GM21390 (cell line): ENCODE data around the gene UAP1L1.

Source experiments
- ATAC-seq: cut with Tn5 transposase; IDR thresholded peaks from one replicate; pipeline ENCODE4 v1.9.1; 2021; ENCODE audit not compliant: unreplicated experiment

Gene UAP1L1

DNA sequence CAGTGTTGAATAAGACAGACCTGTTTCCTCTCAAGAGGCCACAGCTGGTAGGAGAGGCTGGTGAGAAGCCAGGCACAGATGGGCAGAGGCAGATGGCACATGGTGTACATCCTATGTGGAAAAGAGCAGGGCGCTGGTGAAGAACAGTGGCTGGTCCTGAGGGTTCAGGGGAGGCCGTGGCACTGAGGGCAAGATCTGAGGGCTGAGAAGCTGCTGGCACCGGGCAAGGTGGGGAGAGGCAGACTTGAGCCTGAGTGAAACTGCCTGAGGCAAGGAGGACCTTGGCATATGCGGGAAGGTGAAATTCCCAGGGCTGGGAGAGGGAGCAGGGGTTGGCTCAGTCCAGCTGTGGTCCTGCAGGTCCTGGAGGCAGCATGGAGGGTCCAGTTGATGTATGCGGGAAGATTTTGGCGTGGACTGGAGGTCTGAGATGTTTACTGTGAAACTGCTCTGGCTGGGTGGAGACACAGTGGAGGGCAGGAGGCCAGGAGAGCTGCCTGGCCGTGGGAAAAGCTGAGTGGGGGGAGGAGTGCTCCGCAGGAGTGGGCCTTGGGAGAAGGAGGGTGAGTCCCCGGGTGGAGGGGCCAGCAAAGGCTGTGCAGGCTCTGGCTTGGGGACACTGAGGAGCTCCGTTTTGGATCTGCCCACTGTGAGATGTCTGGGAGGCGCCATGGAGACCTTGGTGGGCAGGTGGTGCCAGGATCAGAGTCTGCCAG is 12.1 kb downstream of the UAP1L1 start:
- ATAC-seq = no peak

DNA sequence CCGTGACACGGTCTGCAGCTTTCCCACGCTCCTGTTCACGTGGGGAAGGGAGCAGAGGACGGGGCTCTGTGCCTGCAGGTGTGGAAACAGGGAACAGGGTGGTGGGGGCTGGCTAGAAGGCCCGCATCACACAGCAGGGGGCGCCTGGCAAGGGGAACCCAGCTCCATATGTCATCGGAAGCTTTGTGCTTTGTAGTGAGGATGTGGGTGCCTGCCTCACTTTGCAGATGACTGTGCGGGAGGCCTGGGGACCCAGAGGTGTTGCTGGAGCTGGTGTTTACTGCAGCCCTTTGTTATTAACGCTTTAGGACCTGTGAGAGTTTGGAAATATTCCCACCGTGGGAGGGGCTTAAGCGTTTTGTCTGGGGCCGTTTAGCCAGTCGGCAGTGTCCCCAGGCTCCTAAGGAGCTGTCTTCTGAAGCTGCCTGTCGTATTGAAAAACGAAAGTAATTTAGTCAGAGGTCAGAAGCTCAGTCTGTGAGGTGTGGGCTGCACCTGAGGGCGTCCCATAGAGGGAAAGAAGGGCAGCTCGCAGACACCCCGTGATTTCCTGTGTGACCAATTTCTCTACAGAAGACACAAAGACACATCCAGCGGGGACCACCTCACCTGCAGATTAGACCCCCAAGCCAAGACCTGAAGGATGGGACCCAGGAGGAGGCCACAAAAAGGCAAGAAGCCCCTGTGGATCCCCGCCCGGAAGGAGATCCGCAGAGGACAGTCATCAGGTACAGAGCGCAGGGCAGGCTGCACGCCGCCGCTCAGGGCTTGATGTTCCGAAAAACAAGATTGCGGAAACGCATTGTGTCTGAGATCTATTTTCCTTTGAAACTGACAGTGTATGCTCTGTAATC is 18.6 kb downstream of the UAP1L1 start:
- ATAC-seq = peak; percentile 65

DNA sequence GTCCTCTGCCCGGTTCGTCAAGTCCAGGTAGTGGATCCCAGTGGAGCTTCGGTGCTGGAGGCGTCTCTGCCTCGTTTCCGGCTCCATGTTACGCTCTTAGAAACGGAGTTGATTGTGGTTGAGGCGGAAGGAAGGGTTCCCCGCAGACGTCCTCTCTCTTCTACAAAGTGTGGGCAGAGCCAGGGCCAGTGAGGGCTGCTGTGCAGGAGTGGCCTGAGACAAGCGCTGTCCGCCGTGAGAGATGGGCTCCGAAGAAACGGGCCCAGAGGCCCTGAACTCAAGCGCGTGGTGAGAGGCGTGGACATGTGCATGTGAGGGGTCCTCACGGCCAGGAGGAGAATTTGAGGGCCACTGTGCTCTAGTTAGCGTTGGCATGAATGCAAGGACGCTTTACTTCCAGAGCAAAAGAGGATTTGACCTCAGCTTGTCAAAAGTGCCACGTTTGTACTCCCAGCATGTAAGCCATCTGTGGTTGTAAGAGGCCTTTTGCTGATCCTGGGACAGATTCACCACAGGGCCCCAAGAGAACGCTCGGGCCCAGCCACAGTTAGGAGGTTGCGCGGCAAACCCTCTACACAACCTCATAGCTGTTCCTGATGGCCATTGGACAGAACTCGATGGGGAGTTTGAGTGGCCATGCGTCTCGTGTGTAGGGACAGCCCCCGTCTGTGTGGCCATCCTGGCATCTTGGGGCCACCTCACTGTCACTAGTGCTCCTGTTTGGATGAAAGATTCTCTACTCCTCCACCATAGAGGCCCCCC is 19.6 kb downstream of the UAP1L1 start:
- ATAC-seq = no peak

DNA sequence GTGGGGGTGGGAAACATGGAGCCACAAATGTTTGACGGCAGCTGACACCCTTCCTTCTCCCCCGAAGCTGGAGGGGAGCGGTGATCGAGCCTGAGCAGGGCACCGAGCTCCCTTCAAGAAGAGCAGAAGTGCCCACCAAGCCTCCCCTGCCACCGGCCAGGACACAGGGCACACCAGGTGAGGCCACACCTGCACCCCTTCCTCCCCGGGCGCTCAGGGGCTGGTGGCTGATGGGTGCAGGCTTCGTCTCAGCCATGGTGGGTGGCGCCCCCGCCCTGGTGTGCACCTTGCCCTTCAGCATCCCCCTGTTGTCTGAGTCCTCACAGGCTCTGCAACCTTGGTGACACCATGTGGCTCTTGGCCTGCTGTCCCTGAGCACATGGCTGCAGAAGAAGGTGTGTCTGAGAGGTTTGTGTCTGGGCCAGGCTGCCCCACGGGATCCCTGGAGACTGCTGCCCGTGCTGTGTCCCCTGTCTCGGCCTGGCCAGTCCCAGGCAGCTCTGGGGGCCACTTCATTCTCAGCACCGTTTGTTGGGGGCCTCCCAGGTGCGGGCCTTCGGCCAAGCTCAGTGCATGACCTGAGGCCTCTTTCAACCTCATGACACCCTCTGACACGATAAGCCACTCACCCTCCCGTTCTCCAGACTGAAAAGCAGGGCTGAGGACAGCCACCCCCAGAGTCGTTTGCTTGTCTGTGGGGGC is 20.6 kb downstream of the UAP1L1 start:
- ATAC-seq = no peak

DNA sequence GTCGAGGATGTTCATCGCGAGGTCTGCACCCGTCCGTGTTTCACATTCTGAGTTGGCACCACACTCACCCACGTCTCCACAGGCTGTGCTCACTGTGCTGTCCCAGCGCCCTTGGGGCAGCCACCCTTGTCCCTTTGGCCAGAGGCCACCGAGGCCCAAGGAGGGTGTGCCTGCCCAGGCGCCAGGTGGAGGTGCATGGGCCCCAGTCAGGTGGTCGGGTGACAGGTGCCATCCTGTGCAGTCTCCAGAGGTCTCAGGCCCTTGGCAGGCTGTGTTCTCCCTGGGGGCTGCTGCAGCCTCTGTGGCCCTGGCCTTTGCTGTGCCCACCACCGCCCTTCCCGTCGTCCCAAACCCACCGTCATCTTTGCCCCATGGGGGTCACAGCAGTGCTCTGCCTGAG is 21.9 kb downstream of the UAP1L1 start:
- no peak for ATAC-seq

DNA sequence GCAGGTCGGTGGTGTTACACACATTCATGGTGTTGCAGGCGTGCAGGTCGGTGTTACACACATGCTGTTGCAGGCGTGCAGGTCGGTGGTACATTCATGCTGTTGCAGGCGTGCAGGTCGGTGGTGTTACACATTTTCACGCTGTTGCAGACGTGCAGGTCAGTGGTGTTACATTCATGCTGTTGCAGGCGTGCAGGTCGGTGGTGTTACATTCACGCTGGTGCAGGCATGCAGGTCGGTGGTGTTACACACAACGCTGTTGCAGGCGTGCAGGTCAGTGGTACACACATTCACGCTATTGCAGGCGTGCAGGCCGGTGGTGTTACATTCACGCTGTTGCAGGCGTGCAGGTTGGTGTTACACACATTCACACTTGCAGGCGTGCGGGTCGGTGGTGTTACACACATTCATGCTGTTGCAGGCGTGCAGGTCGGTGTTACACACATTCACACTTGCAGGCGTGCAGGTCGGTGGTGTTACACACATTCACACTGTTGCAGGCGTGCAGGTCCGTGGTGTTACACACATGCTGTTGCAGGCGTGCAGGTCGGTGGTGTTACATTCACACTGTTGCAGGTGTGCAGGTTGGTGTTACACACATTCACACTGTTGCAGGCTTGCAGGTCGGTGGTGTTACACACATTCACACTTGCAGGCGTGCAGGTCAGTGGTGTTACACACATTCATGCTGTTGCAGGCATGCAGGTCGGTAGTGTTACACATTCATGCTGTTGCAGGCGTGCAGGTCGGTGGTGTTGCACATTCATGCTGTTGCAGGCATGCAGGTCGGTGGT is 26.1 kb downstream of the UAP1L1 start:
- no peak for ATAC-seq

DNA sequence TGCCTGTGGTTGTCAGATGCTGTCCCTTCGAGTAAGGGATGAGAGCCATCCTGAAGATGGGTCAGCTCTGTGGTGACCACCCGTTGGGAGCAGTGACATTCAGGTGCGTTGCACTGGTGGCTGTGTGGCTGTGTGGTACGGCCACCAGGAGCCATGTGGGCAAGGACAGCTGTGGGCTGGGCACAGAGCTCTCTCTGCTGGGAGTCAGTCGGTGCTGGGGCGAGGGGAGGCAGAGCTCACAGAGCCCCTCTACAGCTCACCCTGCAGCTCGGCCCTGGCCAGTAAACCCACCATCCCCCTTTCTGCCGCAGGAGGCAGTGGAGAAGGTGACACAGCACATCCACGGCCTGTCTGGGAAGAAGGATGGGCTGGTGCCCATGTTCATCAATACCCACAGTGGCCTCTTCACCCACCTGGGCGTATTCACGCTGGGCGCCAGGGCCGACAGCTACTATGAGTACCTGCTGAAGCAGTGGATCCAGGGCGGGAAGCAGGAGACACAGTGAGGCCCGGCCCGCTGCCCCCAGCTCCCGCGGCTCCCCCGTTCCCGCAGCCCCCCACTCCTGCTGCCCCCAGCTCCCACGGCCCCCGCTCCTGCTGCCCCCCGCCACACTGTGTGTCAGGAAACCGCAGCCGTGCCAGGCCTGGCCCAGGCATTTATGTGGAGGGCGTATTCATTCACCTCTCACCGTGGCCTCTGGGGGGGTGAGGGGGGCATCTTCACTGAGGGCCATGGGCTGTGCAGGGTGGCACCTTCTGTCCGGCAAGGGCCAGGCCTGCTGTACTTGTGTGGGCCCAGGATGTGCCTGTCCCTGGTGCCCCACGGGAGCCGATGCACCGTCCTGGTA is 28.7 kb downstream of the UAP1L1 start:
- ATAC-seq = no peak

DNA sequence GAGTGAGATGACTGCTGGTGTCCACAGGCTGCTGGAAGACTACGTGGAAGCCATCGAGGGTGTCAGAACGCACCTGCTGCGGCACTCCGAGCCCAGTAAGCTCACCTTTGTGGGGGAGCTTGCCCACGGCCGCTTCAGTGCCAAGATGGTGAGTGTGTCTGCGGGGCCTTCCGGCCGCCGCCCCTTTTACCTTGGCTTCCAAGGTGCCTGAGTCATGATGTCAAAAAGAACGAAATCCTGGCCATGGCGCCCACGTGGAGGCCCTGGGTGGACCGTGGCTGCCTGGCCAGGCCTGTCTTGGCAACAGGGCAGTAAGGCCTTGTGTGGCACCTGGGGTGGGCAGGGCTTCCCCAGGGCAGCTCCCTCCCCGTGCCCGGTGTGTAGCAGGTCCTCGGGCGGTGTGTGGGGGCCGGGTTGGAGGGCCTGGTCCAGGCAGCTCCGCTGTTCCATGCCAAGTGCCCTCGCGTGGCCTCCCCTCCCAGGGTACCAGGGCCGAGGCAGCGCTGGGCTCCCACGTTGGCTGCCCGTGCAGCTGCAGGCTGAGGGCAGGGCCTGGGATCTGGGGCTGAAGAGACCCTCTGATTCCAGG is 29.4 kb downstream of the UAP1L1 start:
- no peak for ATAC-seq

DNA sequence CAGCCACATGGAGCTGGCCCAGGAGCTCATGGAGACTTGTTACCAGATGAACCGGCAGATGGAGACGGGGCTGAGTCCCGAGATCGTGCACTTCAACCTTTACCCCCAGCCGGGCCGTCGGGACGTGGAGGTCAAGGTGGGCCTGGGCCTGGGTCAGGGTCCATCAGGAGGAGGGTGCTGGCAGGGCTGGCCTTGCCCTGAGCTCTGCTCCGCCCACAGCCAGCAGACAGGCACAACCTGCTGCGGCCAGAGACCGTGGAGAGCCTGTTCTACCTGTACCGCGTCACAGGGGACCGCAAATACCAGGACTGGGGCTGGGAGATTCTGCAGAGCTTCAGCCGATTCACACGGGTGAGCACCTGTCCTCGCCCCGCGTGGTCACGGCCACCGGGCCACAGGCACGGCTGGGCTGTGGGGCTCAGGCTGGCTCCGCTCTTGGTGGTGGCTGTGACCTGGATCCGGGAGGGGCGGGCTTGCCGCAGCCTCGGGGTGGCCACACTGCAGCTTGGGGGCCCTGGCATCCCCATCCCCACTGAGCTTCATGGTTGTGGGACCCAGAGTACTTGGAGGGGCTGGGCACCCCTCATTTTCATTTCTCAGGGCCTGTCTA is 30.1 kb downstream of the UAP1L1 start:
- no peak for ATAC-seq

DNA sequence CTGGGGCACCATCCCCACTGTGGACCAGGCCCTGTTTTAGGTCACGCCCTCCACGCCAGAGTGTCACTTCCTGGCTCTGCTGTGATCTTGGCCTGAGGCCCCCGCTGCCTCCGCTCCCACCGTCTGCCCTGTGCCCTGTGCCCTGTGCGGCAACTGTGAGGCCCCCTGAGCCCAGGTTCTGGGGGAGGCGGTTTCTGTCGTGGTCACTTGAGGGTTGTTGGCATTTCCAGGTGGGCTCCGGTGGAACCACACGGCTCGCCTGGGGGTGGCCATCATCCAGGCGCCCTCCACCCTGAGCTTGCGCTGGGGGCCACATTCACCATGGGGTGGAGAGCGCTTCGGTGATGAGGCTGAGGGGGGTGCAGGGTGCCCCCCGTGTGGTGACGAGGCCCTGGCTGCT is 30.7 kb downstream of the UAP1L1 start:
- no peak for ATAC-seq

DNA sequence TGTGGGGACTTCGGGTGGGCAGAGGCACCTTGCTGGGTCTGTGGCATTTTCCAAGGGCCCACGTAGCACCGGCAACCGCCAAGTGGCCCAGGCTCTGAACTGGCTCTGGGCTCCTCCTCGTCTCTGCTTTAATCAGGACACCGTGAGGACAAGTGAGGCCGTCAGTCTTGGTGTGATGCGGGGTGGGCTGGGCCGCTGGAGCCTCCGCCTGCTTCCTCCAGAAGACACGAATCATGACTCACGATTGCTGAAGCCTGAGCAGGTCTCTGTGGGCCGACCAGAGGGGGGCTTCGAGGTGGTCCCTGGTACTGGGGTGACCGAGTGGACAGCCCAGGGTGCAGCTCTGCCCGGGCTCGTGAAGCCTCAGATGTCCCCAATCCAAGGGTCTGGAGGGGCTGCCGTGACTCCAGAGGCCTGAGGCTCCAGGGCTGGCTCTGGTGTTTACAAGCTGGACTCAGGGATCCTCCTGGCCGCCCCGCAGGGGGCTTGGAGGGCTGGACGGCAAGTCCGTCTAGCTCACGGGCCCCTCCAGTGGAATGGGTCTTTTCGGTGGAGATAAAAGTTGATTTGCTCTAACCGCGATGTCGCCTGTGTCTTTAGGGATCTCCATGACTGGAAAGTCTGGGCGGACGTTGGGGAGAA is 31.4 kb downstream of the UAP1L1 start:
- no peak for ATAC-seq

DNA sequence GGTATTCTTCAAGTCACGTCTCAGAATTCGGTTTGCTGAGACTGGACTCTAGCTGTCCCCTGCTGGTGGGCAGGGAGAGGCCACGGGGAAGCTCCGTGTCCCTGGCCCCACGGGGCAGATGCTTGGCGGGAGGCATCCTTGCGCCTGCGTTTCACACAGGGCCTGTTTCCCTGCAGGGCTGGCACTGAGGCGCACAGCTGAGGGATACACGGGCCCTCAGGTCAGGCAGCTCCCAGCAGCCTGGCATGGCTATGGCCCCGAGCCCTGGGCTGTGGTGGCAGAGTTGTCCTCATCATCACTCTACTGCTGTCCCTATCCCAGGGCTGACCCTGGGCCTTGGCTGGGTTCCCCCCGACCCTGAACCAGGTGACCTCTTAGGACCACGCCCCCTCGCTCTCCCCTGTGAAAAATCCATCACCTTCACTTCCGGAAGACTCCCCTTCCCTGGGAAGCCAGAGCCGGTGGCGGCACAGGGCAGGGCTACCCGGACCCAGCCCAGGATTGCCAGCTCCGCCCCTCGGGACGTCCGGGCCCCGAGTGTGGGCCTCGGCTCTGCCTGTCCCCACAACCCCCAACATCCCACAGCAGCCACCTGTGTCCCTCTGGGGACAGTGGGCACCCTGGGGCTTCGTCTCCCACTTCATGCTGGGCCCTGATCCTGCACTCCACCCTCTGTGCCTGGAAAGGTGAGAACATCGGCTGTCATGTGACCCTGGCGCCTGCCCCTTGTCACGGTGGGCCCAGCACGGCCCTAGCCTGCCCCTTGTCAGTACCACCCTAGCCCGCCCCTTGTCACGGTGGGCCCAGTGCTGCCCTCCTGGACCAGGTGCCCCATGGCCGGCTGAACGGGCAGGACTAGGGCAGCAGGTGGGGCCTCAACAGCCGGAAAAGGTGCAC is 32.2 kb downstream of the UAP1L1 start:
- no peak for ATAC-seq

DNA sequence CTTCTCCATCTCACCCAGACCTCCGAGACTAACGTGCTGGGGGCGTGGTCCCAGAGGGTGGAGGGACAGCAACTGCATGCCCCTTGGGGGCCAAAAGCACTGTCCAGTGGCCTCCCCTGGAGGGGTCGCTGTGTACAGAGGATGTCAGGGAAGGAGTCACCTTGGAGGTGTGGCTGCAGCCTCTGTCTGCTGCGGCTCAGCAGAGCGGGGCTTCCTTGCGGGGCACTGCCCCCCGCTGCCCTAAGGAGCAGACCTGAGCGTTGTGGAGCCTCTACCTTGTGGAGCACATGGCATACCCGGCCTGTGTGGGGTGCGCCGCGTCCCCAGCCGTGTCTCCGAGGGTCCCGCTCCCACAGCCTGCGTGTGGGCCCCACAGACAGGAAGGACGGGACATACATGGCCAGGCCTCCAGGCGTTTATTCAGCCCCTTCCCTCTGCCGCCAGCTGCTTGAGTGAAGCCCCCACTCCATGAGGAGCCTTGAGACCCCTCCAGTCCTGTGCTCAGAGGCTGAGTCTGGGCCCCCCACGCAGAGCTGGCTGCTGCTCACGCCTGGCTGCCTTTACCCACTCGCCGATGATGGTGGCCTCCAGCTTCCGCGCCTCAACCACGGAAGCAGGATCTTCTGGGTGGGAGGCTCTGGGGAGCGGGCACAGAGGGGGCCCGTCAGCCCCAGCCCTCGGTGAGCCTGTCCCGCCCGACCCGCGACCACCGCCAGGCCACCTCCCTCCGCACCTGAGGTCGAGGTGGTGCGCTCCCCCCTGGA is 33.0 kb downstream of the UAP1L1 start:
- no peak for ATAC-seq

DNA sequence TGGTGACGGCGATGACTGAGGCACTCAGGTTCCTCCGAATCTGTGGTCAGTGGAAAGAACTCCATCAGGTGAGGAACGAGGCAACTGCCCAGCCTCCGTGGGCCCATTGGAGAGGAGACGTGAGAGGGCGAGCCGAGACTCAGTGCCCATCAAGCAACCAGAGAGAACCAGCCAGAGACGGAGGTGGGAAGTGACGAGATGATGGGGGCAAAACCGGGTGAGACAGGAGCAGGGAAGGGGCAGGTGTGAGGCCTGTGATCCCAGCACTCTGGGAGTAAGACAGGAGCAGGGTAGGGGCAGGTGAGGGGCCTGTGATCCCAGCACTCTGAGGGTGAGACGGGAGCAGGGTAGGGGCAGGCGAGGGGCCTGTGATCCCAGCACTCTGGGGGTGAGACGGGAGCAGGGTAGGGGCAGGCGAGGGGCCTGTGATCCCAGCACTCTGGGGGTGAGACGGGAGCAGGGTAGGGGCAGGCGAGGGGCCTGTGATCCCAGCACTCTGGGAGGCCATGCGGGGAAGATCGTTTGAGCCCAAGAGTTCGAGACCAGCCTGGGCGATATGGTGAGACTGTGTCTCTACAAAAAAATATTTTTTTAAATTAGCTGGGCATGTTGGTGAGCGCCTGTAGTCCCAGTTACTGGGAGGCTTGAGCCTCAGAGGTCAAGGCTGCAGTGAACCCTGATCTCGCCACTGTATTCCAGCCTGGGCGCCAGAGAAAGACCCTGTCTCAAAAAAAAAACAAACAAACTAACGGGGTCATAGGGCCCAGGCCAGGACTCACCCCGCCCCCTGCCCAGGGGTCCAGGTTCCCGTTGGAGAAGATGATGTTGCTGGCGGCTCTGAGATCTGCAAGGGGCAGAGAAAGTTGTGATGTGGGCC is 33.8 kb downstream of the UAP1L1 start:
- no peak for ATAC-seq

DNA sequence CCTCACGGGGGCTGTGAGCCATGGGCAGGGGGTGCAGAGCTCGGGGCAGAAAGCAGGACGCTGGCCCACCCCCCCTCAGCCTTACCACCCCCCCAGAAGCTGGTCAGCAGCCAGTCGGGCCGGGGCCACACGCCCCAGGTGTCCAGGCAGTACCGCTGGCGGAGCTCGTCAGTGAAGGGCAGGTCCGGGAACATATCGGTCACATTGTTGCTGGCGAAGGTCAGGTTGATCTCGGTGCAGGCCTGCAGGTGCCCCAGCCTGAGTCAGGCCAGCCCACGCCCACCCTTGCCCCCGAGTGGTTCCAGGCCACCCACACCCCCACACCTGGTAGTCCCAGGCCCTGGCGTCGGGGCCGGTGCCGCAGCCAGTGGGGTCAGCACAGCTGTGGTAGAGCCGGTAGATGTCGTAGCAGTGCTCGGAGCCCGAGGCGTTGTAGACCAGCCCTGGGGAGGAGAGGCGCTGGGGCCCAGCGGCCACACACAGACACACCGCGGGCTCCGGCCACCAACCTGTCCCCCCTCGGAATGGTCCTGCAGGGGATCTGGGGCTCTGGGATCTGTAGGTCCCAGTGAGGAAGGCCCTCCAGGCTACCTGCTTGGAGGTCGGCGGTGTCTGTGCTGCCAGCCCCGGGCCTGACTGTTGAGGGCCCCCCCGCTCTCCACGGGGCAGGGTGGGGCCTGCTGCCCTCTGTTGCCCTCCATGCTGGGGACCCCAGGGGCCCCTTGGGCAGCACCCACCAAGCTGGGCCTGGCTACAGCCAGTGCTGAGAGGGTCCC is 34.7 kb downstream of the UAP1L1 start:
- no peak for ATAC-seq
